HepG2 (cell line): ENCODE results near the gene KSR1. TPM values are rescaled to one million over a fixed set of nuclear protein-coding genes. Genes with fewer than 3 reads are reported as not detected.
A peak's percentile ranks its signal among the peaks of the same experiment; 100 is the strongest.

ENCODE experiments used
- BHLHE40 ChIP-seq: IDR thresholded peaks from 2 replicates; pipeline ENCODE4 v1.6.1; 2011; ENCODE audit warnings: low read length, improper control_type of control experiment
- HDAC2 ChIP-seq: sonication (generic); formaldehyde crosslinking; IDR thresholded peaks from 2 replicates; pipeline ENCODE4 v1.4.0; 2020; ENCODE audit warnings: missing genetic modification reagents
- HOMEZ ChIP-seq: IDR thresholded peaks from 2 replicates; pipeline ENCODE4 v1.6.1; 2016; ENCODE audit warnings: low read depth
- ISL2 ChIP-seq: sonication (generic); formaldehyde crosslinking; IDR thresholded peaks from 2 replicates; pipeline ENCODE4 v1.5.0; 2020; ENCODE audit warnings: missing genetic modification reagents
- JARID2 ChIP-seq: sonication (generic); formaldehyde crosslinking; IDR thresholded peaks from 2 replicates; pipeline ENCODE4 v1.8.1; 2023; ENCODE audit warnings: missing genetic modification reagents, inconsistent platforms; ENCODE audit not compliant: insufficient replicate concordance
- NCOA1 ChIP-seq: sonication (generic); formaldehyde crosslinking; IDR thresholded peaks from 2 replicates; pipeline ENCODE4 v1.9.0; 2021; ENCODE audit warnings: missing genetic modification reagents
- RAD51 ChIP-seq: fragments of 450-650 bp; IDR thresholded peaks from 2 replicates; pipeline ENCODE4 v1.6.1; 2016; ENCODE audit warnings: borderline replicate concordance
- RBFOX2 ChIP-seq: fragments of 200-400 bp; formaldehyde crosslinking; IDR thresholded peaks from 2 replicates; pipeline ENCODE4 v1.6.1; 2017; ENCODE audit warnings: low read depth, mild to moderate bottlenecking, low read length
- SP1 ChIP-seq, 2 experiments: fragments of 450-650 bp in 1 of 2; sonication (generic) in 1 of 2; formaldehyde crosslinking in 1 of 2; IDR thresholded peaks; 2 replicates each; pipeline versions ENCODE4 v1.4.0 to v1.6.1; 2016 to 2020; ENCODE audit warnings: missing genetic modification reagents in 1 of 2
- ZKSCAN1 ChIP-seq: fragments of 150-350 bp; IDR thresholded peaks from 2 replicates; pipeline ENCODE4 v1.6.1; 2014; ENCODE audit warnings: low read length
- ZNF234 ChIP-seq: sonication (generic); formaldehyde crosslinking; conservative IDR thresholded peaks from 2 replicates; pipeline ENCODE4 v1.5.1; 2020; ENCODE audit warnings: mild to moderate bottlenecking, missing genetic modification reagents
- ZNF569 ChIP-seq: sonication (generic); formaldehyde crosslinking; IDR thresholded peaks from 2 replicates; pipeline ENCODE4 v1.5.0; 2020; ENCODE audit warnings: mild to moderate bottlenecking, missing genetic modification reagents, moderate library complexity, borderline replicate concordance
- ZNF570 ChIP-seq: sonication (generic); formaldehyde crosslinking; IDR thresholded peaks from 2 replicates; pipeline ENCODE4 v1.4.0; 2020; ENCODE audit warnings: mild to moderate bottlenecking, missing genetic modification reagents, borderline replicate concordance
- ZNF589 ChIP-seq: sonication (generic); formaldehyde crosslinking; conservative IDR thresholded peaks from 2 replicates; pipeline ENCODE4 v1.8.0; 2022; ENCODE audit warnings: mild to moderate bottlenecking, moderate library complexity, missing genetic modification reagents
- ZNF710 ChIP-seq: sonication (generic); formaldehyde crosslinking; IDR thresholded peaks from 2 replicates; pipeline ENCODE4 v1.5.0; 2020; ENCODE audit warnings: mild to moderate bottlenecking, missing genetic modification reagents, borderline replicate concordance
- polyA plus RNA-seq, 8 experiments: library from polyadenylated mRNA; depleted of rRNA in 3 of 8; stranded (reverse) in 7 of 8; unstranded in 1 of 8; fragments of >200 nt; fragmentation: Illumina TruSeq in 4 of 8; extraction: Trizol in 4 of 8; gene quantifications; 2 replicates each; pipeline versions ENCODE4 v1.2.1 to v1.2.3, GENCODE V29; 2011 to 2016; ENCODE audit warnings: low read depth in 4 of 8, missing spikeins in 1 of 8, mixed read lengths in 1 of 8; ENCODE audit not compliant: insufficient read depth in 1 of 8
- total RNA-seq, 5 experiments: library from RNA; depleted of rRNA; stranded (reverse); fragments of >200 nt; fragmentation: Illumina TruSeq; extraction: Trizol; gene quantifications; 2 replicates each; pipeline ENCODE4 v1.2.3, GENCODE V29; 2016; ENCODE audit warnings: low read depth in 1 of 5
- TF ChIP-seq, protein P1 (sequence below): sonication (generic); formaldehyde crosslinking; IDR thresholded peaks from 2 replicates; pipeline ENCODE4 v1.8.0; 2022; ENCODE audit warnings: mild to moderate bottlenecking, missing genetic modification reagents, borderline replicate concordance
- TF ChIP-seq, protein P2 (sequence below): IDR thresholded peaks from 2 replicates; pipeline ENCODE4 v1.6.1; 2012; ENCODE audit warnings: inconsistent platforms
- TF ChIP-seq, protein P3 (sequence below): sonication (generic); formaldehyde crosslinking; IDR thresholded peaks from 2 replicates; pipeline ENCODE4 v1.4.0; 2020; ENCODE audit warnings: mild to moderate bottlenecking, missing genetic modification reagents
- TF ChIP-seq, protein P4 (sequence below): fragments of 450-650 bp; IDR thresholded peaks from 2 replicates; pipeline ENCODE4 v1.6.1; 2017
- TF ChIP-seq, protein P5 (sequence below): sonication (generic); formaldehyde crosslinking; IDR thresholded peaks from 2 replicates; pipeline ENCODE4 v1.4.0; 2020; ENCODE audit warnings: missing genetic modification reagents

Gene KSR1
- total and polyA plus RNA-seq, 2 of the 13 experiments (the other 11 are each of a cell fraction or from before 2014, with no cell fraction given) = 10.1 to 16.6 TPM

- no peak for TF ChIP-seq ZNF569 (CRISPR knock-in tag)
- 0 out of 2 replicates have a peak, but pooled peaks have one; percentile 36 for TF ChIP-seq RBFOX2
- no peak for TF ChIP-seq JARID2 (CRISPR knock-in tag)
- TF ChIP-seq HDAC2 (CRISPR knock-in tag) = peak; percentile 50; the same call in 1 of the 2 replicates
- TF ChIP-seq, protein P1, sequence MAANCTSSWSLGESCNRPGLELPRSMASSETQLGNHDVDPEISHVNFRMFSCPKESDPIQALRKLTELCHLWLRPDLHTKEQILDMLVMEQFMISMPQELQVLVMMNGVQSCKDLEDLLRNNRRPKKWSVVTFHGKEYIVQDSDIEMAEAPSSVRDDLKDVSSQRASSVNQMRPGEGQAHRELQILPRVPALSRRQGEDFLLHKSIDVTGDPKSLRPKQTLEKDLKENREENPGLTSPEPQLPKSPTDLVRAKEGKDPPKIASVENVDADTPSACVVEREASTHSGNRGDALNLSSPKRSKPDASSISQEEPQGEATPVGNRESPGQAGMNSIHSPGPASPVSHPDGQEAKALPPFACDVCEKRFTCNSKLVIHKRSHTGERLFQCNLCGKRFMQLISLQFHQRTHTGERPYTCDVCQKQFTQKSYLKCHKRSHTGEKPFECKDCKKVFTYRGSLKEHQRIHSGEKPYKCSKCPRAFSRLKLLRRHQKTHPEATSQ (CRISPR knock-in tag) = no peak
- TF ChIP-seq HOMEZ (CRISPR knock-in tag) = no peak
- TF ChIP-seq, protein P2, sequence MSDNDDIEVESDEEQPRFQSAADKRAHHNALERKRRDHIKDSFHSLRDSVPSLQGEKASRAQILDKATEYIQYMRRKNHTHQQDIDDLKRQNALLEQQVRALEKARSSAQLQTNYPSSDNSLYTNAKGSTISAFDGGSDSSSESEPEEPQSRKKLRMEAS = no peak; the same call in 1 of the 2 replicates
- peak; percentile 87 for TF ChIP-seq BHLHE40
- TF ChIP-seq ZNF589 (CRISPR knock-in tag) = no peak
- peak; percentile 38; the same call in 1 of the 2 replicates for TF ChIP-seq ZNF710 (CRISPR knock-in tag)
- TF ChIP-seq, protein P3, sequence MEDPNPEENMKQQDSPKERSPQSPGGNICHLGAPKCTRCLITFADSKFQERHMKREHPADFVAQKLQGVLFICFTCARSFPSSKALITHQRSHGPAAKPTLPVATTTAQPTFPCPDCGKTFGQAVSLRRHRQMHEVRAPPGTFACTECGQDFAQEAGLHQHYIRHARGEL = no peak
- TF ChIP-seq, protein P4, sequence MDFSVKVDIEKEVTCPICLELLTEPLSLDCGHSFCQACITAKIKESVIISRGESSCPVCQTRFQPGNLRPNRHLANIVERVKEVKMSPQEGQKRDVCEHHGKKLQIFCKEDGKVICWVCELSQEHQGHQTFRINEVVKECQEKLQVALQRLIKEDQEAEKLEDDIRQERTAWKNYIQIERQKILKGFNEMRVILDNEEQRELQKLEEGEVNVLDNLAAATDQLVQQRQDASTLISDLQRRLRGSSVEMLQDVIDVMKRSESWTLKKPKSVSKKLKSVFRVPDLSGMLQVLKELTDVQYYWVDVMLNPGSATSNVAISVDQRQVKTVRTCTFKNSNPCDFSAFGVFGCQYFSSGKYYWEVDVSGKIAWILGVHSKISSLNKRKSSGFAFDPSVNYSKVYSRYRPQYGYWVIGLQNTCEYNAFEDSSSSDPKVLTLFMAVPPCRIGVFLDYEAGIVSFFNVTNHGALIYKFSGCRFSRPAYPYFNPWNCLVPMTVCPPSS = no peak
- TF ChIP-seq NCOA1 (CRISPR knock-in tag) = no peak
- no peak for TF ChIP-seq ZKSCAN1
- TF ChIP-seq, protein P5, sequence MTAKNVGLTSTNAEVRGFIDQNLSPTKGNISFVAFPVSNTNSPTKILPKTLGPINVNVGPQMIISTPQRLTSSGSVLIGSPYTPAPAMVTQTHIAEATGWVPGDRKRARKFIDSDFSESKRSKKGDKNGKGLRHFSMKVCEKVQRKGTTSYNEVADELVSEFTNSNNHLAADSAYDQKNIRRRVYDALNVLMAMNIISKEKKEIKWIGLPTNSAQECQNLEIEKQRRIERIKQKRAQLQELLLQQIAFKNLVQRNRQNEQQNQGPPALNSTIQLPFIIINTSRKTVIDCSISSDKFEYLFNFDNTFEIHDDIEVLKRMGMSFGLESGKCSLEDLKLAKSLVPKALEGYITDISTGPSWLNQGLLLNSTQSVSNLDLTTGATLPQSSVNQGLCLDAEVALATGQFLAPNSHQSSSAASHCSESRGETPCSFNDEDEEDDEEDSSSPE (CRISPR knock-in tag) = no peak
- no peak for TF ChIP-seq ISL2 (CRISPR knock-in tag)
- no peak for TF ChIP-seq ZNF570 (CRISPR knock-in tag)
- TF ChIP-seq RAD51 = peak; percentile 55
- no peak for TF ChIP-seq SP1 (IDR thresholded peaks at IDR 0.05)
- TF ChIP-seq SP1 (CRISPR knock-in tag; IDR thresholded peaks at IDR 0.05) = no peak
- TF ChIP-seq ZNF234 (CRISPR knock-in tag) = no peak
Observed at GRCh38 chr17:27494192-27495091, 38.2 kb downstream of the KSR1 start (continued).
